Measurements from ENCODE around the gene SLC6A9. TPM values are rescaled to one million over a fixed set of nuclear protein-coding genes. Genes with fewer than 3 reads are reported as not detected.

Gene SLC6A9
- total and polyA plus RNA-seq, 8 donors = 1.9 to 23.4 (median 4.4) TPM

DNA sequence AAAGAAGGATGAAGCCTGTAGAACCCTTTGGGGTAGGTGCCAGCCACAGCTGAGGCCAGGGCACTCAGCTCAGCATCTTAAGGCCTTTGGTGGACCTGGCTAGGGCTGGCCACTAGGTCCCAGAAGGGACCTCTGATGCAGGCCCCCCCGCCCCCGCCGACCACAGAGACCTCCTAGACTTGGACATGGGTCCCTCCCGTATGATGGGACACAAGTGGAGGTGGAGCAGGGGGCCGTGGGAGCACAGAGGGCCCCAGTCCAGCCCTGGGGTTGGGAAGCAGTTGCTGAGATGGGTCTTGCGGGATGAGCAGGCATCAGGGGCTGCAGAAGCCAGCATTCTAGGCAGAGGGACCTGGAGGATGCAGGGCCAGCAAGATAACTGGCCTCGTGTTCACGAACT is 49.0 kb downstream of the SLC6A9 start:
- no peaks in the 10 kb centered on the region for H3K36me3 ChIP-seq
- H3K9me3 ChIP-seq = no peaks in the 10 kb centered on the region
- H3K4me3 ChIP-seq = no peak overlapping the region
- no peak for DNase-seq
- no peak overlapping the region for H3K27ac ChIP-seq
- 84 to 87% methylated on average over 8 of the region's 8 CpGs for WGBS, 2 donors
- H3K27me3 ChIP-seq = no peaks in the 10 kb centered on the region
- no peak for FAIRE-seq
- peaks cover 0 to 13% (median under 1%) of the 10 kb centered on the region in 3 donors for H3K4me1 ChIP-seq
- intact Hi-C loops (cut with DNase I) = no loop called here
- ATAC-seq = no peak
- no peak for TF ChIP-seq CTCF (IDR thresholded peaks at IDR 0.05)

DNA sequence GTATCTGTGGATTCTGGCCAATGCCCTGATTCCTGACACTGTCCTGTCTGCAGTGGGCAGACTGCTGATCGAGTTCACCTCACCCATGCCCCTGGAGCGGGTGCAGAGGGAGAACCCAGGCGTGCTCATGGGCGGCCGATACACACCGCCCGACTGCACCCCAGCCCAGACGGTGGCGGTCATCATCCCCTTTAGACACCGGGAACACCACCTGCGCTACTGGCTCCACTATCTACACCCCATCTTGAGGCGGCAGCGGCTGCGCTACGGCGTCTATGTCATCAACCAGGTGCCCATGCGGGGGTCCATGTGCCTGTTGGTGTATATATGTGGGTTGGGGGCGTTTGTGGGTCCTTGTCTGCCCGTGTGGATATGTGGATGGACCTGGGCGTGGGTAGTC is 49.6 kb downstream of the SLC6A9 start:
- ATAC-seq = no peak
- intact Hi-C loops (cut with DNase I) = no loop called here
- H3K9me3 ChIP-seq = no peaks in the 10 kb centered on the region
- H3K4me1 ChIP-seq = peaks cover 0 to 19% (median 7%) of the 10 kb centered on the region in 3 donors
- H3K27ac ChIP-seq = no peak overlapping the region
- H3K4me3 ChIP-seq = peak overlapping the region in 1 of 4 donors; percentile 86
- TF ChIP-seq CTCF (IDR thresholded peaks at IDR 0.05) = no peak
- DNase-seq = no peak
- FAIRE-seq = no peak
- WGBS, 2 donors = 87 to 88% methylated on average over 20 of the region's 20 CpGs
- H3K27me3 ChIP-seq = no peaks in the 10 kb centered on the region
- peaks cover 0 to 4% (median 0%) of the 10 kb centered on the region in 3 donors for H3K36me3 ChIP-seq

- Histone ChIP-seq H3K9me3 (no peaks in the 10 kb centered on the region), H3K4me1 (peaks cover 0 to 24% (median 9%) of the 10 kb centered on the region in 3 donors), H3K36me3 (peaks cover 0 to 4% (median 0%) of the 10 kb centered on the region in 3 donors), H3K4me3 (peak overlapping the region in 2 of 4 donors; percentile 74 to 86), H3K27ac (peak overlapping the region in 2 of 4 donors; percentile 68 to 70), H3K27me3 (no peaks in the 10 kb centered on the region)
- no peak for TF ChIP-seq CTCF (IDR thresholded peaks at IDR 0.05)
- DNase-seq (peak in 3 of 6 donors; percentile 56 to 67 (median 63)), ATAC-seq (peak; percentile 27 to 42 (median 33)), FAIRE-seq (no peak)
- 42 to 52% methylated on average over 16 to 20 of the region's 20 CpGs for WGBS, 2 donors
- intact Hi-C loops (cut with DNase I) = no loop called here
These were observed 50.1 kb downstream of the SLC6A9 start for GRCh38 chr1:43981135-43981491.

DNA sequence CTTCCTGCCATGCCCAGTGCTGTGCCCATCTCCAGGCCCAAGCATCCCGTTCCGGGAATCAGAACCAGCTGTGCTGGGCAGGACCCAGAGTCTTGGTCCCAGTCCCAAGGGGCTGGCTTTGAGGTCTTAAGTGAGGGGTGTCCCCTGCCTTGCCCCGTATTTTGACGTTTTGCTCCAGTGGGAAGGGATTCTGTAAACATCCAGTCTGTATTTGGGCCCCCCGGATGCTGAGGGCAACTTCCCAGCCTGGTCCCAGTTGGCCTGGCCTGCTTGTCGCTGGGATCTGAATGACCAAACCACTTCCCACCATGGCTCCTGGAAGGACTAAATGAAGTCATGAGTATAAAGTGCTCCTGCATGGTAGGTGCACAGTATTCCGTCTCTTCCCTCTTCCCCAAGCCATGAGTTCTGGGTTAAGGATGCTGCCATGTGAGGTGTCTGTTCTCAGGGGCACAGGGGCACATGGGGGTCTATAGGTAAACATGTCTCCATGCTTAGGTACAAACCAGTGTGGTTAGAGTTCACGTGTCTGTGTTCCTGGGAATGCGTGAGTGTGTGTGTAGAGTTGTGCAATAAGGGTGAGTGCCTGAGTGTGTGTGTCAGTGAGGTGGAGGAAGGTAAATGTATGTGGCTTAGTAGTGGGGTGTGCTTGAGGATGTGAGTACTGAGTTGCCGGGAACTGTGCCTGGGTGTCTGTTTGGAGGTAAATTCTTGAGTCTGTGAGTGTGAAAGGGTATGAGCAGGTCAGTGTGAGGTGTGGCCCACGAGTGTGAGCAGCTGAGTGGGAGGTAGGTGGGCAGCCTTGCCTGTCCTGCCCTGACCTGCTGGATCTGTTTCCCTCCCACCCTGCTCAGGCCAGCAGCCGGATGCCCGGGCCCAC is 50.8 kb downstream of the SLC6A9 start:
- Histone ChIP-seq H3K9me3 (no peaks in the 10 kb centered on the region), H3K27me3 (no peaks in the 10 kb centered on the region), H3K27ac (peak overlapping the region; percentile 64 to 74 (median 69)), H3K36me3 (peaks cover 0 to 4% (median 0%) of the 10 kb centered on the region in 3 donors), H3K4me1 (peaks cover 0 to 27% (median 14%) of the 10 kb centered on the region in 3 donors), H3K4me3 (peak overlapping the region; percentile 44 to 86 (median 67))
- intact Hi-C loops (cut with DNase I) = no loop called here
- peak in 2 of 6 donors; percentile 30 to 80 for DNase-seq
- no peak for FAIRE-seq
- WGBS, 2 donors = 29 to 36% methylated on average over 13 of the region's 13 CpGs
- ATAC-seq = peak; percentile 3 to 21 (median 12)
- no peak for TF ChIP-seq CTCF (IDR thresholded peaks at IDR 0.05)
